WTC11 (cell line): ENCODE results near the gene AXL.

Experiments
- CTCF ChIP-seq: fragments of 200-600 bp; IDR thresholded peaks from 2 replicates; pipeline ENCODE4 v1.8.0; 2022; ENCODE audit warnings: antibody characterized with exemption
- ESRRA ChIP-seq: sonication (generic); formaldehyde crosslinking; IDR thresholded peaks from 2 replicates; pipeline ENCODE4 v1.8.1; 2022; ENCODE audit warnings: mild to moderate bottlenecking, missing genetic modification reagents, borderline replicate concordance
- ETV6 ChIP-seq: sonication (generic); formaldehyde crosslinking; IDR thresholded peaks from 2 replicates; pipeline ENCODE4 v1.8.1; 2022; ENCODE audit warnings: mild to moderate bottlenecking, missing genetic modification reagents
- GABPB1 ChIP-seq: sonication (generic); formaldehyde crosslinking; IDR thresholded peaks from 2 replicates; pipeline ENCODE4 v1.8.1; 2023; ENCODE audit warnings: mild to moderate bottlenecking, missing genetic modification reagents
- IRF1 ChIP-seq: sonication (generic); formaldehyde crosslinking; IDR thresholded peaks from 2 replicates; pipeline ENCODE4 v1.8.0; 2023; ENCODE audit warnings: missing genetic modification reagents
- JUN ChIP-seq: sonication (generic); formaldehyde crosslinking; IDR thresholded peaks from 2 replicates; pipeline ENCODE4 v1.8.0; 2023; ENCODE audit warnings: mild to moderate bottlenecking, missing genetic modification reagents
- NR2C2 ChIP-seq: sonication (generic); formaldehyde crosslinking; IDR thresholded peaks from 2 replicates; pipeline ENCODE4 v1.8.0; 2022; ENCODE audit warnings: mild to moderate bottlenecking, missing genetic modification reagents
- OVOL2 ChIP-seq: fragments of 250-450 bp; sonication (Bioruptor Pico); IDR thresholded peaks from 2 replicates; pipeline ENCODE4 v1.9.0; 2021; ENCODE audit warnings: mild to moderate bottlenecking, borderline replicate concordance
- PRRX2 ChIP-seq: fragments of 250-450 bp; sonication (Bioruptor Pico); IDR thresholded peaks from 2 replicates; pipeline ENCODE4 v1.8.0; 2021; ENCODE audit warnings: mild to moderate bottlenecking
- SMAD3 ChIP-seq: sonication (generic); formaldehyde crosslinking; IDR thresholded peaks from 2 replicates; pipeline ENCODE4 v1.8.0; 2022; ENCODE audit warnings: missing genetic modification reagents, mild to moderate bottlenecking, borderline replicate concordance
- SP1 ChIP-seq: sonication (generic); formaldehyde crosslinking; conservative IDR thresholded peaks from 2 replicates; pipeline ENCODE4 v1.8.1; 2022; ENCODE audit warnings: missing genetic modification reagents
- TEAD4 ChIP-seq: sonication (generic); formaldehyde crosslinking; IDR thresholded peaks from 2 replicates; pipeline ENCODE4 v1.8.0; 2022; ENCODE audit warnings: mild to moderate bottlenecking, missing genetic modification reagents
- ZNF671 ChIP-seq: fragments of 250-450 bp; sonication (Bioruptor Pico); IDR thresholded peaks from 2 replicates; pipeline ENCODE4 v1.8.0; 2021; ENCODE audit warnings: mild to moderate bottlenecking

GRCh38 chr19:41193430-41194156, 25.4 kb upstream of the AXL start:
- no peak for TF ChIP-seq CTCF
- TF ChIP-seq GABPB1 (CRISPR knock-in tag): no peak
- no peak for TF ChIP-seq PRRX2
- no peak for TF ChIP-seq TEAD4 (CRISPR knock-in tag)
- TF ChIP-seq IRF1 (CRISPR knock-in tag): no peak
- TF ChIP-seq SMAD3 (CRISPR knock-in tag): no peak
- TF ChIP-seq ZNF671 (CRISPR knock-in tag): no peak
- no peak for TF ChIP-seq ESRRA (CRISPR knock-in tag)
- TF ChIP-seq NR2C2 (CRISPR knock-in tag): no peak
- TF ChIP-seq OVOL2 (CRISPR knock-in tag): no peak
- TF ChIP-seq SP1 (CRISPR knock-in tag): no peak
- no peak for TF ChIP-seq JUN (CRISPR knock-in tag)
- no peak for TF ChIP-seq ETV6
